GM12891 (cell line): Measurements from ENCODE around the gene TRIM73.
"Not testable (repeated sequence)": the region's sequence is repeated elsewhere in the genome, so short reads cannot be mapped to it uniquely, and the experiment has no call there.

ENCODE experiments used
- POLR2A ChIP-seq: IDR thresholded peaks from 2 replicates; pipeline ENCODE4 v1.6.1; 2011; ENCODE audit warnings: low read depth, low read length, control low read depth
- POLR2AphosphoS5 ChIP-seq: IDR thresholded peaks from 2 replicates; pipeline ENCODE4 v1.6.1; 2011; ENCODE audit warnings: low read depth, low read length, control low read depth

DNA sequence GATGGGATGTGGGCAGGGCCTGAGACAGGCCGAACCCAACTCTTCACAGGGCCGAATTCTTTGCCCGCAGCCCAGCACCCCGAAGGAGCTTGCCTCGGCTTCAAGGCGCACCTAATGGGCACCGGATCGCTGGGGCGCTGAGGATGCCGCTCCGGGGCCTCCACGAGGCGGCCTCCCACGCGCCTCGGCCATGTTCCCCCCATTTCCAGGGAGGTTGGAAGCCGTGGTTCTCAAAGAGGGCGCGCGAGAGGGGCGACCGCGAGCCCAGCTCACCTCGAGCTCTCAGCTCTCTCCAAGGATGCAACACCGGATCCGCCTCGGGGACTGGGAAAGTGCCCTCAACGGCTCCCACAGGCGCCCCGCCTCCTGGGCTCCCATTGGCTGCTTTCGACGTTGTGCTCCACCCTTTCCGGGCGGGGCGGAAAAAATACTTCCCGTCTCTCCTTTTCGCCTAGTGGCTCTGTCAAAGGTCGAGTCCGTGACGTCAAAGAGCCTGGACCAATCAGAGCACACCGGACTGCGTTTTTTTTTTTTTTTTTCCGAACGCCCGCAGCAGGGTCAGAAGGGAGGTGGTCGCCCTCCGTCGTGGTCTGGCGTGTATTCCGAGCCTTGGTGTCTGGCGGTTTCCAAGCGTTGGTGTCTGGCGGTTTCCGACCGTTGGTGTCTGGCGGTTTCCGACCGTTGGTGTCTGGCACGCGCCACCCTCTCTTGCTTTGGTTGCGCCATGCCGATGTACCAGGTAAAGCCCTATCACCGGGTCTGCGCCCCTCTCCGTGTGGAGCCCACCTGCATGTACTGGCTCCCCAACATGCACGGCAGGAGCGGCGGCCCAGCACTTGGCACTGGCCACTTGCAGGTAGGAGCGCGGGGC is 36.5 kb upstream of the TRIM73 start:
- not testable (repeated sequence) for TF ChIP-seq POLR2A, POLR2AphosphoS5
